Central memory CD4-positive, alpha-beta T cell (primary cell): ENCODE measurements around the gene PNPLA5.
"Not testable (repeated sequence)": the region's sequence is repeated elsewhere in the genome, so short reads cannot be mapped to it uniquely, and the experiment has no call there.

Source experiments
- DNase-seq: peaks from one replicate; pipeline ENCODE4 v3.0.0; 2022
- total RNA-seq, 3 experiments: gene quantifications; one replicate each; lab custom pipeline; 2026; lab: John Stamatoyannopoulos, UW

PNPLA5 gene
- 0 to 0.07 (median 0) reads per million in 3 experiments for total RNA-seq

- DNase-seq = no peak
These were observed at the start of gene PNPLA5 for GRCh38 chr22:43891360-43892182. TSS of gene PNPLA5 (minus strand) at chr22:43892013. CDS start at chr22:43891880, 133 bp downstream.

GRCh38 chr22:43941449-43941848 is 49.6 kb upstream of the PNPLA5 start:
- DNase-seq = no peak

- DNase-seq = no peak
These were observed 40.0 kb upstream of the PNPLA5 start for GRCh38 chr22:43931771-43932170.

- no peak for DNase-seq
These were observed 37.1 kb upstream of the PNPLA5 start for GRCh38 chr22:43928908-43929307.

GRCh38 chr22:43928468-43928867 is 36.7 kb upstream of the PNPLA5 start:
- no peak for DNase-seq

- no peak for DNase-seq
These were observed 34.5 kb upstream of the PNPLA5 start for GRCh38 chr22:43926349-43926710.

GRCh38 chr22:43925433-43926348 is 33.9 kb upstream of the PNPLA5 start:
- DNase-seq = no peak

- no peak for DNase-seq
These were observed 33.1 kb upstream of the PNPLA5 start for GRCh38 chr22:43924877-43925276.

GRCh38 chr22:43923631-43924464 is 32.0 kb upstream of the PNPLA5 start, which contains the start of gene PNPLA3:
TSS of gene PNPLA3 (plus strand) at chr22:43923805. CDS start at chr22:43923912, 107 bp downstream.
- DNase-seq = peak; percentile 61

- DNase-seq = no peak
These were observed 31.4 kb upstream of the PNPLA5 start for GRCh38 chr22:43923191-43923590.

- DNase-seq = no peak
These were observed 30.3 kb upstream of the PNPLA5 start for GRCh38 chr22:43922123-43922522.

- no peak for DNase-seq
These were observed 29.6 kb upstream of the PNPLA5 start for GRCh38 chr22:43921370-43921769.

- DNase-seq = no peak
These were observed 27.5 kb upstream of the PNPLA5 start for GRCh38 chr22:43919106-43919973.

GRCh38 chr22:43917521-43917920 is 25.7 kb upstream of the PNPLA5 start:
- no peak for DNase-seq

GRCh38 chr22:43911351-43911750 is 19.5 kb upstream of the PNPLA5 start:
- DNase-seq = no peak

GRCh38 chr22:43910178-43910695 is 18.4 kb upstream of the PNPLA5 start:
- no peak for DNase-seq

- no peak for DNase-seq
These were observed 17.9 kb upstream of the PNPLA5 start for GRCh38 chr22:43909708-43910107.

- no peak for DNase-seq
These were observed 13.9 kb upstream of the PNPLA5 start for GRCh38 chr22:43905681-43906080.

GRCh38 chr22:43904412-43904811 is 12.6 kb upstream of the PNPLA5 start:
- not testable (repeated sequence) for DNase-seq

GRCh38 chr22:43903033-43903432 is 11.2 kb upstream of the PNPLA5 start:
- not testable (repeated sequence) for DNase-seq

- DNase-seq = no peak
These were observed 10.3 kb upstream of the PNPLA5 start for GRCh38 chr22:43901976-43902643.
